GM12801 (cell line): ENCODE measurements around the gene SLC22A23.

Experiments
- TF ChIP-seq, protein P1 (sequence below): IDR thresholded peaks from one replicate; pipeline ENCODE4 v1.5.1; 2011; ENCODE audit warnings: control low read depth; ENCODE audit not compliant: insufficient read length; ENCODE audit errors: extremely low read depth

SLC22A23 gene

DNA sequence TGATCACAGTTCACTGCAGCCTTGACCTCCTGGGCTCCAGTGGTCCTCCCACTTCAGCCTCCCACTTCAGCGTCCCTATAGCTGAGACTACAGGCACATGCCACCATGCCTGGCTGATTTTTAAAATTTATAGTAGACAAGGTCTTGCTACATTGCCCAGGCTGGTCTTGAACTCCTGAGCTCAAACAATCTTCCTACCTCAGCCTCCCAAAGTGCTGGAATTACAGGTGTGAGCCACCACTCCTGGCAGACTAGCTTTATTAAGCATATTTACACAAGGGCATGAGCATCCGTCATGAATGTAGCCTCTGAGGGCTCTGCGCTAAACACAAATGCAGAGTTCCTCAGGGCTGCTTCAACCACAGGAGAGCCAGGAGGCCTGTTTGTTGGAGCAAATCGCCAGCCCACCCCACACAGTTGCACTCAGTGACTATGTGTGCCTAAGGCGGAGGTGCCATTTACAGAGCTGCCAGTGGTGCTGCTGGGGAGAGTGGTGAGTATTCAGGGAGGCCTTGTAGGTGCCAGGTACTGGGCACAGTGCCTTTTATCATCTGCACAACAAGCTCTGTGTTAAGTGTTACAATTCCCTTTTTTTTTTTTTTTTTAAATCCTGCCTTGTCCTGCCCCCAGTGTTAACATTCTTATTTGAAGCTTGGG lies 119.9 kb downstream of the SLC22A23 start:
- TF ChIP-seq, protein P1, sequence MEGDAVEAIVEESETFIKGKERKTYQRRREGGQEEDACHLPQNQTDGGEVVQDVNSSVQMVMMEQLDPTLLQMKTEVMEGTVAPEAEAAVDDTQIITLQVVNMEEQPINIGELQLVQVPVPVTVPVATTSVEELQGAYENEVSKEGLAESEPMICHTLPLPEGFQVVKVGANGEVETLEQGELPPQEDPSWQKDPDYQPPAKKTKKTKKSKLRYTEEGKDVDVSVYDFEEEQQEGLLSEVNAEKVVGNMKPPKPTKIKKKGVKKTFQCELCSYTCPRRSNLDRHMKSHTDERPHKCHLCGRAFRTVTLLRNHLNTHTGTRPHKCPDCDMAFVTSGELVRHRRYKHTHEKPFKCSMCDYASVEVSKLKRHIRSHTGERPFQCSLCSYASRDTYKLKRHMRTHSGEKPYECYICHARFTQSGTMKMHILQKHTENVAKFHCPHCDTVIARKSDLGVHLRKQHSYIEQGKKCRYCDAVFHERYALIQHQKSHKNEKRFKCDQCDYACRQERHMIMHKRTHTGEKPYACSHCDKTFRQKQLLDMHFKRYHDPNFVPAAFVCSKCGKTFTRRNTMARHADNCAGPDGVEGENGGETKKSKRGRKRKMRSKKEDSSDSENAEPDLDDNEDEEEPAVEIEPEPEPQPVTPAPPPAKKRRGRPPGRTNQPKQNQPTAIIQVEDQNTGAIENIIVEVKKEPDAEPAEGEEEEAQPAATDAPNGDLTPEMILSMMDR: no peak

DNA sequence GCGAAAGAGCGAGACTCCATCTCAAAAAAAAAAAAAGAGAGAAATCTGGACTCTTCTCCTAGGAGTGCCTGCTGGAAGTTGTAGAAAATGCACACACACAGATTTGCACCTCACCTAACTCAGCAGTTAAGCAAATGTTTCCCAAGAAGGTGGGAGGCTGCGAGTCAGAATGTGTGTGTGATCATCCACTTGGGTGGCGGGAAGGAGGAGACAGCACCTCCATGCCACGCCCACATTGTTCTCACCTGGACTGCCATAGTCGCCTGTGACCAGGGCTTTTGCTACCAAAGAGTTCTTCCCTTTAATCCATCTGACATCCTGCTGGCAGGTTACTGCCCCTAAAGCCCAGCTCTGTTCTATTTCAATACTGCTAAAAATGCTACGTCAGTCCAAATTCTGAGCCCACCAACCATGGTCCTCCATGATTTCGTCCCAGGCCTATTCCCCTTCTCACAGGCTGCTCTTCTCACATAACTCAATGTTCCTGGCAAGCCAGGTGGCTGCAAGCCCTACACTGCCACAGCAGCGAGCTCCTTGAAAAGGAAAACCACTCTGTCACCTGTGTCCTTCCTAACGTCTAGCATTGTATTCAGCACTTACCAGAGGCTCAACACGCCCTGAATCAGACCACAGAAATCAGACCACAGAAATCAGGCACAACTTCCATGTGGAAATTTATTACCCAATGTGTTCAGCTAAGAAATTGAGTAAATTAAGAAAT lies 120.6 kb downstream of the SLC22A23 start:
- TF ChIP-seq, protein P1: no peak

DNA sequence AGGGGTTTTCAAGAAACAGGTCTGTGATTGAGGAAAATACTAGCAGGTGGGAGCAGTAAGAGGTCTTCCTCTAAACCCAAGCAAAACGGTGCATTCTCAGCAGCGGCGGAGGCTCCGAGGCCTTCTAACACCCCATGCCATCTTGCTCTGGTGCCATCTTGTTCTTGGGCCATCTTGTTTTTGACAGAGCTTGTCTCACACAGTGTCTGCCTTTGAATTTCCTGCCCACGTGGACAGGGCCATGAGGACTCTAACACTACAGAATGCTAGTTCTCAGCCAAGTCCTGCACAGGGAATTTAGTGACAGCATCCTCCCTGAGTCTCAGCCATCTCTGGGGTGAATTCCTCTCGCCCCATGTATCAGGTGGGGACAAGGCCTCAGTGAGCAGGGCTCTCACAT lies 121.7 kb downstream of the SLC22A23 start:
- TF ChIP-seq, protein P1: no peak

DNA sequence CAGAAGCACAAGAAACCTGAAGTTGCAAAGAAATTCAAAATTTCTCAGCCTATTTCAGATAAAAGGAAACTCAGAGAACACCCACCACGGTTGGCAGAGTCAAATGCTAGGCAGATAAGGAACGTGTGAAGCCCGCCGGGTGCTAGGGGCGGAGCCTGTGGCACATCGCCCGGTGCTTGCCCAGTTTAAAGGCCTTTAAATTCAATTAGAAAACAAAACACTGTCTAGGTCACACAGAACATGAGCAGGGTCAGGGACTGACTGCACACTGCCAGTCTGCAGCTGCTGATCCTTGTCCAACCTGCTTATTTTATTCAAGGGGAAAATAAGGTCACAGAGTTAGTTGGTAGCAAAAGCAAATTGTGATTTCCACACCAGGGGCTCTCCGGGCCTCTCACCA lies 122.3 kb downstream of the SLC22A23 start:
- TF ChIP-seq, protein P1: no peak

DNA sequence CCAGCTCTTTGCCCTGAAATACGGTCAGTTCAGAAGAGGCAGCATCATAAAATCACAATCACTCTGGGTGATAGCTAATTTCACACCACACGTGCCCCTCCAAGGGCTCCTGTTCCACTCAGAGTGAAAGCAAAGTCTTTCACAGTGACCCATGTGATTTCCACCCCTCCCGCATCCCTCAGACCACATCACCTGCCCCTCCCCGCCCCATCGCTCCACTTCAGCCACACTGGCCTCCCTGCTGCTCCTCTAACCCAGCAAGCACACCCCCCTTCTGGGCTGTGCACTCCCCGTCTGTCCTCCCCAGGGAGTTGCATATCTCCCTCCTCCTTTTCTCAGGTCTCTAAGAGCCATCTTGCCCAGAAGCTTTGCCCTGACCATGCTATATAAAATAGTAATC lies 123.6 kb downstream of the SLC22A23 start:
- TF ChIP-seq, protein P1: no peak

DNA sequence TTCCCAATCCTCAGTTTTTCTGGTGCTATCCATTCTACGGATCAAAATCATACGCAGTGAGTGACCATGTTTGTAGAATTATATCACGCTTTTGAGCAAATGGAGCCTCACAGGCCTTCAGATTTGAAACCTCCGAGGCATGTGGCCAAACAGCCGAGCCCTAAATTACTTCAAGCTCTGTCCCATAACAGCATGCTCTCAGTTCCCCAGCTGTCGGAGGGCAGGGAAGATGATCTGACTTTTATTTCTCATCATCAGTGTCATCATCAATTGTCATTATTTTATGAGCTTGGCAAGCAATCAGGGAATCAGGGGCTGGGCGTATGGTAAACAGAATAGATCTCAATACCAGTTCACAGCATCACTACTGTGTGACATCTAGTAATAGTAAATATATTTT lies 124.9 kb downstream of the SLC22A23 start:
- TF ChIP-seq, protein P1: no peak

DNA sequence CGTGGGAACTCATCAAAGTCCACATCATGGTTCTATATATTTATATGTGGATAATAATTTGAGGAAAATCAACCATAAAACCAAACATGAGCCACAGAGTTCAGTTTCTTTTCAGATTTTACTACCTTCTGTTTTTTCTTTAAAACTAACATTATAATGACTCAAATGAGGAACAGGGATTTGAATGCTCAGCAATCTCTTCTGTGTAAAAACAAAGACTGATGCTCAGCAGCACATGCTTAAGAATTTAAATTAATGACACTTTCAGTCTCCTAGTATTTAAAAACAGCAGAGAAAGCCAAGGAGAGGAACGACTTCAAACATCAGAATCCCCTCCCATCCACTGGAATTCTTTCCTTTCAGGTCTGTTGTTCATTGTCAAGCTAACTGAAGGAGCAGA lies 125.4 kb downstream of the SLC22A23 start:
- TF ChIP-seq, protein P1: no peak
